ENCODE data around the gene CTDSPL.

Gene CTDSPL

DNA sequence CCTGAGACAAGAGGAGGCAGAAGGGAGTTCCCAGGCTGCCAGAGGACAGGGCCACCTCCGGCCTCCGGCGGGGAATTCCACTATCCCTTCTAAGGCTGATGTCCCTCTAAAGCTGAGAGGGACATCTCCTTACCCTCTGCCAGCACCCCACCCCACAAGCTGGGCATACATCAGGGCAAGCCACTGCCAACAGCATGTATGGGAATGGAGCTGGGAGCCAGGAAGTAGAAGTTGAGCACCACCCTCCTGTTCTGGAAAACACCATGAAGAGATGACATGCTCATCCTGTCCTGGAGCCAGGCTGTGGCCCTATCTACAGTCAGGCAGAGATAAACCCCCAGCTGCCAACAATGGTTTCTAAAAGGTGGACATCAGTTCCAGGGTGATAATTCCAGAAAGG, 160.6 kb downstream of the CTDSPL start:
- no peak for DNase-seq (ENCODE audit: low read depth)

DNA sequence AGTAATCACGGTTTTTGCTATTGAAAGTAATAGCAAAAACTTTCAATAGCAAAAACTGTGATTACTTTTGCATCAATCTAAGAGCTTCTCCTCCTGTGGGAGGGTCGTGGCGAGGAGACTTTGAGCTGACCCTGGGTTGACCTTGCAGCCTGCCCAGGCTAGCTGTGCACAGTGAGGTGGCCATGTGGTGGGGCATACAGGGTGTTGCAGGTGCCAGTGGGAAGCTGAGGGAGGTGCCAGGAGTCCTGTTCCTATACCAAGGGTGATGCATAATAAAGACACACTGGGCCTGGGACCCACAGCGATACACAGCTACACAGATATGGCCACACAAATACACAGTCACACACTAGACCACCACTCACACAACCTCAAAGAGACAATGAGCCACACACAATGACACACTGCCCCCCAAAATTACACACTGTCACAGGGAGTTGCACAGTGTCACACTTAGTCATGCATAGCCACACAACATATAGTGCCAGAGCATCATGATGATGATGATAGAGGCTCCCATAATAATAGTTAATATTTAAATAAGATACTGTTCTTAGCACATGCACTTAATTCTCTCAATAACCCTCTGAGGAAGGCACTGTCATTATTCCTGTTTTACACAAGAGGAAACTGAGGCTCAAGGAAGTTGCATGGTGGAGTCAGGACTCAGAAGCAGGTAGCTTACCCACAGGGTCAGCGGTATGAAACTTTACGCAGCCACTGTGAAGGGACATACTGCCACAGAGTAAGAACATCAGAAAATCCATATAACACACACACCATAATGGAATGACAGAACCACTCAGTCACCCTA, 161.4 kb downstream of the CTDSPL start:
- no peak for DNase-seq (ENCODE audit: low read depth)
- no peak overlapping the region for H3K4me3 ChIP-seq (replicated peaks; ENCODE audit: low read depth, low read length)
- no peak for TF ChIP-seq CTCF (IDR thresholded peaks at IDR 0.05; ENCODE audit: low read length, missing control alignments)

More for the DNA sequence above, 160.6 kb downstream of the CTDSPL start:
- no peak for TF ChIP-seq CTCF (IDR thresholded peaks at IDR 0.05; ENCODE audit: low read length, missing control alignments)
- no peak overlapping the region for H3K4me3 ChIP-seq (replicated peaks; ENCODE audit: low read depth, low read length)

DNA sequence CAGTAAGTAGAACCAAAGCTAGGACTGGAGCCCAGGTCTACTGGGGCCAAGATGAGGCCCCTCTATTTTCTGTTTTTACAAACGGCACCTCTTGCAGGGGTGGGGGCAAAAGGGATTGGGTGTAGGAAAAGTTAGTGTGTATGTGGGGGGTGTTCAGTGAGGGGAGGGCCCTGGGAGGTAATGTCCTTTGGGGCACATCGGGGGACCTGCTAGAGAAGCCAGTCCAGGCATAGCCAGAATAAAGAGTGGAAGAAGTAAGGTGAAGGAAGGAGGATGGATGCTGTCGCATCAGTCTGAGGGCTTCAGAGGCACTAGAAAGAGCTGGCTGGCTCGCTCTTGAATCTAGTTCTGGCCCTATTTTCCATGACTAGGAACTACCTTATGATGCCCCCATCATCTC, 165.2 kb downstream of the CTDSPL start:
- DNase-seq (ENCODE audit: low read depth), result no peak
- TF ChIP-seq CTCF (IDR thresholded peaks at IDR 0.05; ENCODE audit: low read length, missing control alignments), result no peak
- H3K4me3 ChIP-seq (replicated peaks; ENCODE audit: low read depth, low read length), result no peak overlapping the region

- DNase-seq (ENCODE audit: low read depth), result no peak
- no peak overlapping the region for H3K4me3 ChIP-seq (replicated peaks; ENCODE audit: low read depth, low read length)
- no peak for TF ChIP-seq CTCF (IDR thresholded peaks at IDR 0.05; ENCODE audit: low read length, missing control alignments)
Observed at GRCh38 chr3:38027466-38028465, 166.1 kb downstream of the CTDSPL start.

GRCh38 chr3:38028621-38029361, 167.1 kb downstream of the CTDSPL start:
- peak overlapping the region; percentile 63 for H3K4me3 ChIP-seq (replicated peaks; ENCODE audit: low read depth, low read length)
- TF ChIP-seq CTCF (IDR thresholded peaks at IDR 0.05; ENCODE audit: low read length, missing control alignments), result no peak
- no peak for DNase-seq (ENCODE audit: low read depth)

DNA sequence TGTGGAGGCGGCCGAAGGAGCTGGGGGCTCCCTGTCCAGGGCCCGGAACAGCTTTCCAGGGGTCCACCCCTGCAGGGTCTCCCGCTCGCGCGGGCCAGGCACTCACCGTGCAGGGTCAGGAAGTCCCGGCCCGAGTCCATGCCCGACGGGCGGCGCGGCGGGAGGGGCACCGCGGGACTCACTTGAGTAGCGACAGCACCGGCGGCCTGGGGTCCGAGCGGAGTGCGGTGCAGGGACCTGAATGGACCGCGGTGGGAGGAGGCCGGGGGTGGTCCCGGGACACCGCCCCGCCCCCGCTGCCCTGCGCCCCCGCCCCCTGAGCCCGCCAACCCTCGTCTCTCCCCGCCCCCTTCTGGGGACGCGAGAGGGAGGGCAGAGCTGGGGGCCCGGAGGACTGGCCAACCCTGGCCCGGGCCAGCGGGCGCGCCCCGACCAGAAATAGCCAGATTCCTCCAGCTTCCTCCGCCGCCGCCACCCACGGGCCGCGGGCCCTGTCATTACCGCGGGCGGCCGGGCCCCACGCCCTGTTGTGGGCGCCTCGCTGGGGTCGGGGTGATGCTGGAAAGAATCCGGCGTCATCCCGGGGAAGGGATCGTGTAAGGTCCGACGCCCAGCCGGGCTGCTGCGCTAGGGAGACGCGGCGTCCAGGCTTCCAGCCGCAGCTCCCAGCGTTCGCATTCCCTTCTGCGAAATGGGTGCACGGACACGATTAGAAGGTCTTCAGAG, 167.9 kb downstream of the CTDSPL start, which contains the start of gene PLCD1:
TSS of gene PLCD1 (minus strand) at position 243 of the 726 bp plus-strand sequence. CDS start at position 140, 103 bp downstream.
- peak; percentile 65 for DNase-seq (ENCODE audit: low read depth)
- H3K4me3 ChIP-seq (replicated peaks; ENCODE audit: low read depth, low read length), result peak within 1 kb of the TSS; percentile 63

More for the DNA sequence above, 167.9 kb downstream of the CTDSPL start, which contains the start of gene PLCD1:
- no peak for TF ChIP-seq CTCF (IDR thresholded peaks at IDR 0.05; ENCODE audit: low read length, missing control alignments)
